HG03175 (cell line): Measurements from ENCODE around the gene PDPN.

Experiments
- ATAC-seq: cut with Tn5 transposase; IDR thresholded peaks from one replicate; pipeline ENCODE4 v1.9.1; 2021; ENCODE audit warnings: mild to moderate bottlenecking, moderate library complexity; ENCODE audit not compliant: unreplicated experiment

The PDPN gene

DNA sequence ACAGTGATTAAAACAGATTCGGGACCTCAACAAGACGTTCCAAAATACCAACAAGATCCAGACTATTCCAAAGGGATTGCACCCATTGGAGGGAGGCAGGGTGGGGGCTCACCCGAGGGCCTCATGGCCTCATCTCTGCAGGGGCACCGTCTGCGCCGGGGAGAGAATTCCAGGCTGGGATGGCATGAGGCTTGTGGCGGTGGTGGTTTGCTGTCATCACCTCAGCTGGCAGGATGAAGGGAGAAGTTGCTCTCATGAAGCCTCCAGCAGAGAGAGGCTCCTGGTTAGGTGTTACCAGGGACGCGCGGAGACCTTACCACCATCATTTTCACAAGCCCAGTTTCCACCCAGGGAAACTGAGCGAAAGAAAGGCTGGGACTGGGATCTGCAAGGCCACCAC, 6.7 kb upstream of the PDPN start:
- ATAC-seq = no peak

DNA sequence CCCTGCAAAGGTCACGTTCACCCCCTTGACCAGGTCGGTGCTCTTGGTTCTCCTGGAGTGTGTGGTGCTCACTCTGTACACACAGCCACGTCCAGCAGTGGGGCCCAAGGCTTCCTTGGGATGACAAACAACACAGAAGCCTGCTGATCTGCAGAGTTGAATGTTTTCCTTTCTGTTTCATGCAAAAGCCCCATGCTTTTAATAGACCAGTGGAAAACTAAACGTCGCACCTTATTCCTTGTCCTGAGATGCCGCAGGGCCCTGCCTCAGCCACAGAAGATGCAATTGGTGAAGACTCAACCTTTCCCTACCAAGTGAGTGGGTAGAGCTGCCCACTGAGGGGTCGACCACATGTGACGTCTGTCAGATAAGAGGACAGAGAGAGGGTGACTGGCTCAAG, 5.8 kb upstream of the PDPN start:
- ATAC-seq = no peak

DNA sequence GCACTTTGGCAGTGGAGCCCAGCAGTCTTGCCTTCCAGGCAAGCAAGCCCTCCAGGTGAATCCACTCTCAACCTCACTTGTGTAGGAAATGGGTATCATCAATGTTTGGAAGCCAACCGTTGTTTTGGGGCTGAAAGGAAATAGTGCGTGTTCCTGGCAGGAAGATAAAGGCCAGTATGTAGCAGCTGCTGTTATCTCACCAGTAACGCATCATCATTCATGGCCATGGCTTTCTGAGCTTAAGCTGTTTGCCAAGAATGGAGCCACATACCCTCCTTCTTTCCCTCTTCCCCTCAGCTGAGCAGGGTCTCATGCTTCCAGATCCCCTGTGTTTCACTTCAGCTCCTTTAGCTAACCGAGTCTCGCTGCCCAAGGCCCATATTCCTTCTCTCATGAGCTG, 2.2 kb upstream of the PDPN start:
- no peak for ATAC-seq

DNA sequence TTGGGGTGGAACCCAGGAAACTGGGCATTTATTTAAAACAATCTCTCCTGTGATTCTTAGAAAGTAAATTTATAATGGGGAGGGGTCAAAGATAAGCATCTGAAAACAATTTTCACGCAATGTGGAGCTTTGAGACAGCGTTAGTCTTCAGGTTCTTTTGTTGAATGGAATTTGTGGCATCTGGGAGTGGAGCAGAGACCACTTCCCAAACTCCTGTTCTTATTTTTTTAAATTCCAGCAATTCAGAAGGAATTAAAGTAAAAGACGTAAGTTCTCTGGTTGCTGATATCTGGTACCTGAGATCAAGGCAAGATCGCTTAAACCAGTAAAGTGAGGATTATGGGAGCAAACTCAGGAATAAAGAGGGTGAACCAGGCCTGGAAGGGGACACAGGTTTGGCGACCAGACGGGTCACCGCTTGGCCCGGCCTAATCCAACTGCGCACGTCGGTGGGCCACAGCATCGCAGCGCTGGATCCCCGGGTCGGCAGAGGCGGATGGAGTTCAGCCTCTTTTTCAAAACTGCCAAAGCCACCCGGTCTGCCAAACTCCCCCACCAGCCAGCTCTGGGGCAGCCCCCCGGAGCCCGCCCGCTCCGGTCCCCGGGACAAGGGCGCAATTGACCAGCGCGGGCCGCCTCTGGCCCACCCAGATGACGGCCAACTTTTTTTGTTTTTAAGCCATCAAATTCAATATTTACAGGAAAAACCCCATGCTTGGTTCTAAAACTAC, 754 bp upstream of the PDPN start:
- ATAC-seq = no peak

DNA sequence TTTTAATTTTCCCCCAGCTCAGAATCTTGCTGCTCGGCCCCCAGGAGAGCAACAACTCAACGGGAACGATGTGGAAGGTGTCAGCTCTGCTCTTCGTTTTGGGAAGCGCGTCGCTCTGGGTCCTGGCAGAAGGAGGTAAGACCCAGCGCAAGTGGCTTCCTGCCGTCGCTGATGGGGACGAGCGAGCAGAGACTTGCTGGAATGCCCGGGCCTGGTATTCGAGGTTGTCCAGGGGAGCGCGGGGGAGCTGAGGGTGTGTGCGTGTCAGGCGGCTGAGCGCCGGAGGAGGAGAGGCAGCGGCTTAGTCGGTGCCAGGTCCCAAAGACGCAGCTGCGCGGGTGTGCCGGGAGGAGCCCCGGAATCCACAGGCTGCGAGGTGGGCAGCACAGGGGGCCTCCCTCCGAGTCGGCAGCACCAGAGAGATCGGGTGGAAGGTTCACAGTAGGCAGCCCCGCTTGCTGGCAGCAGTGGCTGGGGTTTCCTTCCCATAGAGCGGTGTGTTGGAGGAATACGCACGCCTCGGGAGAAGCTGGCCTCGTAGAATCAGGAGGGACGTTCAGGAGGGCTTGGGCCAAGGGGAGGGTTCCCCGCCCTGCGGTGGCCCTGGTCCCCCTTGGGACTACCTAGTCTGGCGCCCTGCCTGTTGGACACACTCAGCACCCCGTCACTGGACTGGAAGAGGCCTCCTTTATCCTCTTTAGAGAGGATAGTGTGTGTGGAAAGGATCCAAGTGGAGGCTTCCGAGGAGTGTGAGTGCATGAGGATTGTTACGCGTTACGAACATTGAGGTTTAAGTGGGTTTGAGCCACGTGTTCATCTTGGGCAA, 547 bp downstream of the PDPN start:
- no peak for ATAC-seq

DNA sequence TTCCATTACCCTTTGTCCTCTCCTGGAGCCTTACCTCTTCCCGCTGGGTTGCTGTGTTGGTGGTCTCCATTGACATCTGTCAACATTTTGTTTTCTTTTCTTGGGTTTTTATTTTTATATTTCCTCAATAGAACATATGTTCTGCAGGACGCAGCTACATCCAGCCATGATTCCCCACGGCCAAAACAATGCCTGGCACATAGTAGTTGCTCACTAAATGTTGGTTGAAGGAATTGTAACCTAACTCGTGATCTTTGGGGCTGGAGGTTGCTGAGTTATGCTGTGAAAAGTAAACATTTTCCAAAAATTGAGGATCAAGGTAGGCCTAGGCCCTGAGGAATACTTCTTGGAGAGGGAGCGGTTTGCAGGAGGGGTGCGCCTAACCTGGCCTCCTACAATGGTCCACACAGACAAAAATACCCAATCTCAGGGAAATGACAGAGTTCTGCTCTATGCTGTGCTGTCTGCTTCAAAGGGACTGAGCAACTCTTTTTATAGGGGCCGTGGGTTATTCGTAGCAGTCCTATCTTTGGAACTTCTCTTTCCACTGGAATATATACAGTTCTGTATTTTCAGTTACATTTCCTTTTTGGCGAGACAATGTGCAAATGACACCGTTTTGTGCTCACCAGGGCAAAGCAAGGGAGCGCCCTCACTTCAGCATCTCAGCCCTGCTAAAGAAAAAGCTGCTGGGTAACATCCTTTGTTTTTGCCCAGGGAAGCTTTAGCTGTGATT, 1.4 kb downstream of the PDPN start:
- no peak for ATAC-seq

DNA sequence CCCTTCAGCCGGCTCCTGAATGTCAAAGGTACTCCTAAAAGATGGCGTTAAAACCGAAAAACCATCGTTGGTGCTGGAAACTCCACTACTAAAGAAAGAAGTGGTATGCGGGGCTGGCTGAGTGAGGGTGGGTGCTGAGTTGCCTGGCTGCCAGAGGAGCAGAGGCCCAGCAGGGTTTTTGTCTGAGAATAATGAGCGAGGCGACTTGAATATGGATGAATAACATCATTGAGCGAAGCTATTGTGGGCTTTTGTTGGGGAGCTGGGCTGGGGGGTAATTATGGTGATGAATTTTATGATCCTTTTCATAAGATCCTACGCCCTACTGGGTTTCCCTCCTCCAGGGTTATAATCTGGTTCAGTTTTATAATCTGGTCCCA, 2.0 kb downstream of the PDPN start:
- no peak for ATAC-seq

DNA sequence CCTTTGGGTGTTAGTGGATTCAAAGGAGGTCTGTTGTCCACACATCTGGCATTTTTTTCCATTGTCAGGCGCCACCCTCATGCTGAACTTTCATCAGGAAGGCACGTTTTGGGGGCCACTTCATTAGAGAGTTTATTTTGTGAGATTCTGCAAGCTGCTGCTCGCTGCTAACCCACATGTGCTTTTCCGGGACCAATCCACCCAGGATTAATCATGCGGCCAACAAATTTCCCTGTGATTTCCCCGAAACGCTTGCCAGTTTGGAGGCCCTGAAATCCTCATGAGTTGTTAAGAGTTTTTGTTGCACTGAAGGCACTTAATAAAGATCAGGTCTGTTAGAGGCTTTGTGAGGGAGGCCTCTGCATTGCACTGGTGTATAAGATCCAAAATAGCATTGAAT, 2.4 kb downstream of the PDPN start:
- ATAC-seq = no peak

DNA sequence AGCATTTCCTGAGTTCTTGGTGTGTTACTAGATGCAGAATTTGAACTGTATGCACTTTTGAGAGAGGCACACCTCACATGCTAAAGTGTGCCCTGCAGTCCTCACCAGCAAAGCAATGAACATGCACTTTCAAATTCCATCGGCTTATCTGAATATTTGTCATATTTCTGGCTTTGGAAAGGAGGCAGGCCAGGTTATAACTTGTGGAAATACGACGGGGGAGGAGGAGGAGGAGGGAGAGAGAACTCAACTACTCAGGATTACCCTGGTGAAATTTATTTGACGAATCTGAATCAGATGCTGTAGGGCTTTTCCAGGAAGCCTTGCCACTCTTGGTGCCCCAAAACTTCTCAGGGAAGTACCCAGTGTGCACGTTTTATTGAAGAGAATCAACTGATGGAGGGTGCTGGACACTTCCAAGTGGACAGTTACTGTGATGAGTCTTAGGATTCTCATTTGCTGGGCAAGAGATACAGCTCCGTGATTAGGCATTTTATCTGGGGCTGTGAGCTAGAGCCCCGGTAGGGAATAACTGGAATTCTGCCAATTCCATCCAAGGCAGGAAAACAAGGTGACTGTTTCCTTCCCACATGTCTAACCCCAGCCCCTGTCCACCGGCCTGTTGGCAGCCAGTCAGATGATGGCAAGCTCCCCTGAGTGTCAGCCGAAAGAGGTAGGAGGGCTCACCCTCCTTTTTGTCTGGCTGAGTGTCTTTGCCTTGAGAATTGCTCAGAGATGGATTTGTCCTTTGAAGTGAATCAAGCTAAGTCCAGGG, 3.8 kb downstream of the PDPN start:
- ATAC-seq = no peak

DNA sequence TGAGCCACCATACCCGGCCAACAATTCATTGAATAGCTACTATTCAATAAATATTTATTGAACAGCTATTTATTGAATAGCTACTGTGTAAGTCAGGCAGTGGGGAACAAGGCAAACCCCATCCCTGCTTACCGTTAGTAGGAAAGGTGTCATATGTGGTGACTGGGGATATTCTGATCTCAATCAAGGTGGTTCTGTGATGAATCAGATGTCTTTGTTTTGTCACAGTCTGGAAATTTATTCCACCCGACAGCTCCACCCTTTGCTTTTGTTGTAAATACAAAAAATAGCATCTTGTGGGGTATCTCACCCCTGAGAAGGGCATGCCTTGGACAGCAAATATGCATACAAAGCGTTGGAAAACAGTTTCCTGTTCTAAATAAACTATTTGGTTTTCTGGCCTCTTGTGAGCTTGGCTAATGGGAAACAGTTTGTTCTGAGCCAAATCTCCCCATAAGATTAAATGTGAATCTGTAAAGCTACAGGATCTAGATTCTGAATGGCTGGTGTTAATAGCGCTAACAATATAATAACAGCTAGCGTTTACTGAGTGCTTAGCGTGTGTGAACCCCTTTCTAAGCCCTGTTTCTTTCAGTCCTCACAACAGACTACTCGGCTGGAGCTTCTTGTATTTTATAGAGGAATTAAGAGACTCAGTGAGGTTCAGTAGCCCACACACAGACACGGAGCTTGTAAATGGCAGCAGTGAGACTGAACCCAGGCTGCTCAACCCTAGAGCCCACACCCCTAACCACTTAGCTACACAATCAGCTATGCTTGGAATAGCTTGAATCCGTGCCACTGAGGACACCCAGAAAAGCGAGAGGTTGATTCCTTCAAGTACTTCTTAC, 5.5 kb downstream of the PDPN start:
- no peak for ATAC-seq

DNA sequence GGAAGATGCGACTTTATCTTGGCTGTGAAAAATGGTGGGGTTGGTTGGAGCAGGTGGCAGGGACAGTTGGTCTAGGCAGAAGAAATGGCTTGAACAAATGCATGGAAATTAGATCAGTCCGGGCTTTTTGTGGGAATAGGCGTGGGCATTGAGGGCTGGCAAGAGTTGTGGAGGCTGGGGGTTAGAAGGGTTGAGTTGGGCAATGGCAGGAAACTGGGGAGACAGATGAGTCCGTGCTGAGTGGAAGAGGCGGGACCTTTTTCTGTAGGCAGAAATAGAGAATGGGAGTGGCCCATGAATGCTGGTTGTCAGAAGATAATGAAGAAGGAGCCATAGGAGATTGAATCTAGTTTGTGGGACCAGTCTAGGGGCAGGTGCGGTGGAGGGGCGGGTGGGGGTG, 6.9 kb downstream of the PDPN start:
- ATAC-seq = no peak

DNA sequence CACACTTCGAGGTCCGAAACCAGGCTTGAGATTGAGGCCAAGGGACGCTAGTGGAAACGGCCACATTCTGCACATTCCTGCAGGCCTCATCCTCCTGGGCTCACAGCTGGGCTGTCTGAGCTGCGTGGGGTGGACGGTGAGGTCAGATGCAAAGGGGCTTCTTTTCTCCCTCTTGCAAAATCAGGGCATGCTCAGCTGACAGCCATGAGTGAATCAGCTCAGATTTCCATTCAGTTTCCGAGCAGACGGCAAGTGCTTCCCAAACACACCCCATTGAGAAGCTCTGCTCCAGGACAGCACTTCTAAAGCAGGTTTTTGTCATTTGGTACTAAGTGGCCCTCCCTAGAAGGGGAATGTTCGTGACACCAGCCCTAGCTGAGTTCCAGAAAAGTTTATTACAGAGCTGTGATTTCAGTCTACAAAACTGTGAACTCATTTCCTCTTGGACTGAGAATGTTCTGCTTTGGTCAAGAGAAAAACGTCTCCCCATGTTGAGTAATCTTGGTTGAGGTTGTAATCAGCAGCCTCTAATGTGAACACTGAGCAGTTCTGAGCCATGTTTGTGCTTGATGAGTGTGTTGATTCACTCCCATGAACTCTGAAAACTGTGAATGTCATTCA, 10.0 kb downstream of the PDPN start:
- no peak for ATAC-seq

DNA sequence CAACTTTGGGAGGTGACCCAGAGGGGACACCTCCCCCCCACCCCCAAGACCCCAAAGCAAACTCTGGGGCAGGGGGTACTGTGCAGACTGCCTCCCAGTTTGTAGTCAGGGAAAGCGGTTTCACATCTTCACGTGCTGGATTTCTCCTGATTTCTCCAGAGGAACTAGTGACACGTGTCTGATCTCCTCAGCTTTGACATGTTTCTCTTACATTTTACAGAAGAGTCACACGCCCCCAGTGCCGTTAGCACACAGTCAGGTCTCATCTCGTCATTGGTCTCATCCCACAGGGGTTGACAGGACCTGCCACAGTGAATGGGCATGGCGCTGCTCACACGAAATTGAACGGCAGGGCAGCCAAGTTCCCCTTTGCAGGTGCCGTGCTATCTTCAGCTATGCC, 11.8 kb downstream of the PDPN start:
- ATAC-seq = no peak

DNA sequence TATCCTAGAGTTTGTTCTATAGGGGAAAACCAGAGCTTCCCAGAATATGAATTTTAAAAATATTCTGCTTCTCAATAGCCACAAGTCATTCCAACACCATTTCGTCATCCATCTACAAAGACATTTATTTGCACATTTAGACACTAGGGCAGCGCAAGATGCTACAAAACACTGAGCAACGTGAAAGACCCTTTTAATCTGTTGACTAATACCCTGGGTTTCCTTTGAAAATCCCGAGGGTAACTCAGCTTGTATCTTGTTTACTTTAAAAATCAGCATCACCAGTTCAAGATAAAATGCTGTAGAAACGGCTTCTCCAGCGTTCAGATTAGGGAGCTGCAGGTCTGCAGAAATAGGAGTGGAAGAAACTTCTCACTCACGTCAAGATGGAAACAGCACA, 13.5 kb downstream of the PDPN start:
- ATAC-seq = no peak

DNA sequence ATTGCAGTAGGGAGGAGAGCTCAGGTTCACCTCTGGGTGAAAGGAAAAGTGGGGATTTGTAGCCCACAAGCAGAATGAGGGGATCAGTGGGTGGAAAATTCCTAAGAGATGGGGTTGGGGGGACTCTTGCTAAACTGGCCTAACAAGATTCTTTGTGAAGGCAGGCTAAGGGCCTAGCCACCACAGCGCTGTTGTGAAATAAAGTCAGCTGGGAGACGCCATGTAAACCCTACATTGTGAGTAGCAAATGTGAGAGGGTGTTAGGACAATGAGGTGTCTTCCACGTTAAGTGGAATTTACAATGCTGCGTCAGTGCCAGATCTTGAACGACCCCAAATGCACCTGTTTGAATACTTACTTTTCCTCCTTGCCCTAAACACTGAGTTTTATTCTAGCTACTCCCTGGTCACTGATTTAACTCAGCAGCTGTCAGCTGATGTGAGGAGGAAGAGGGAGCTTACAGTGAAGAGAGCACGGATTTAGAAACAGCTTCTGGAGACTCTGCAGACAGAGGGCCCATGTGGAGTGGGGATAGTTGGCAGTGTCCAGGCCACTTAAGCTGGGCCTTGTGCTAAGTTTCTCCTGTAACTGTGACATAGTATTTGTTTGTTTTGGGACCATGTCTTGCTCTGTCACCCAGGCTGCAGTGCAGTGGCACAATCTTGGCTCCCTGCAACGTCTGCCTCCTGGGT, 17.3 kb downstream of the PDPN start:
- ATAC-seq = no peak

DNA sequence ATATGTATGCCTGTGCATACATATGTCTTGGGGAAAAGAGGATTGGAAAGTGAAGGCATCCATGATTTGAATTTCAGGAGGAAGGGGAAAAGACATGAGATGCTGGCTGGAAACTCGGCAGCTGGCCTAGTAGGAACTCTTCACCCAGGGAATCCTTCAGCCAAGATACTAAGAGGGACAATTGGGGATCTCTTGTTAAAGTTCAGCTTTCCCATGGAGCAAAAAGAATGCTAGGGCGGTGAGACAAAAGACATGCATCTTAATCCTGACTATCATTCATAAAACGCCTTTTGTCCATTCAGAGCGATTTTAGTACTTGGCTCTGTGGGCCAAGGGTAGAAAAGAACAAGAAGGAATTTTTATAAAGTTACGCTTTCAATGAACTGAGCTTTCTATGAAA, 20.5 kb downstream of the PDPN start:
- no peak for ATAC-seq

DNA sequence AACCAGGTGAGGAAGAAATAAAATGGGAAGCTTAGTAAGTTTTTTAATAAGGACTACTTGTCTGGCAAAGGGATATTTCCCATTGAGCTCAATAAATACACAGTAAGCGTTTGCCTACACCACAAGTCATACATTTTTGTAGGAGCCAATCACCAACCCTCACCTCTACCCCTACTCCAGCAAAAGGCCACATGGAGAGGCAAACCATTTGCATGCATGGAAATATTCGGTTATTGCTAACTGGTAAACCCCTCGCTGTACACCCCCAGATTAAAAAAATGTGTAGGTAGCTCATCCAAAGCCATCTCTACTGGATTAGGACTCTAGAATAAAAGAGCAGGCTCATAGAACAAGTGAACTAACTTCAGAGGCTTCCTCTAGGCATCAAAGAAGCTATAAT, 21.1 kb downstream of the PDPN start:
- no peak for ATAC-seq

DNA sequence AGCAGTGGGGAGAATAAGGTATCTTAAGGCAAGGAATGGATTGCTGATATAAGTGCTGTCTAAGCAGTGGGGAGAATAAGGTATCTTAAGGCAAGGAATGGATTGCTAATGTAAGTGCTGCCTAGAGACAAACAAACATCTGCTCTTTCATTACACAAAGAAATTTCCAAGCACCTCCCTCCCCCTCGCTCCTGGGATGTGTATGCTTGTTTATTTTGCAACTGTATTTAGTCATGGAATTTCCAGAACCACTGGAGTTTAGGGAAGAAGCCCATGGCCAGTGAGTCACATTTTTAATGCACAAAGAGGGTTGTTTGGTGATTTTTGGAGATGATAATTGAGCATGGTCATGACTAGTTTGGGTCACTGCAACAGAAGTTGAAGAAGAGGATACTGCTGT, 21.5 kb downstream of the PDPN start:
- ATAC-seq = no peak

DNA sequence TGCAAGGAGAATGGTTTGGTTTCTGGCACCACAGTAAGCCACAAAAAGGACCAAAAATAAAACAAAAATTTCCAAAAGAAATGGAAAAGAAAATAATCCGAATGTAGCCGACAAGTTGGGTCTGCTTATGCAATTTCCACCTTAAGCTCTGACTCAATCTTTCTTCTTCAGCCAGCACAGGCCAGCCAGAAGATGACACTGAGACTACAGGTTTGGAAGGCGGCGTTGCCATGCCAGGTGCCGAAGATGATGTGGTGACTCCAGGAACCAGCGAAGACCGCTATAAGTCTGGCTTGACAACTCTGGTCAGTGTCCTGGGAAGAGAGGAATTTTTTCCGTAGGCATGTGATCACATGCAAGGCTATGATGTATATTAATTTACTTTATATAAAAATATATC, 23.4 kb downstream of the PDPN start:
- ATAC-seq = no peak
